ELR (cell line): ENCODE data around the gene ASPHD2.

Experiments
- DNase-seq: peaks from one replicate; pipeline ENCODE4 v3.0.0-alpha.2; 2015; ENCODE audit warnings: low read depth

The ASPHD2 gene

GRCh38 chr22:26446808-26447515 is 17.9 kb downstream of the ASPHD2 start:
- no peak for DNase-seq

DNA sequence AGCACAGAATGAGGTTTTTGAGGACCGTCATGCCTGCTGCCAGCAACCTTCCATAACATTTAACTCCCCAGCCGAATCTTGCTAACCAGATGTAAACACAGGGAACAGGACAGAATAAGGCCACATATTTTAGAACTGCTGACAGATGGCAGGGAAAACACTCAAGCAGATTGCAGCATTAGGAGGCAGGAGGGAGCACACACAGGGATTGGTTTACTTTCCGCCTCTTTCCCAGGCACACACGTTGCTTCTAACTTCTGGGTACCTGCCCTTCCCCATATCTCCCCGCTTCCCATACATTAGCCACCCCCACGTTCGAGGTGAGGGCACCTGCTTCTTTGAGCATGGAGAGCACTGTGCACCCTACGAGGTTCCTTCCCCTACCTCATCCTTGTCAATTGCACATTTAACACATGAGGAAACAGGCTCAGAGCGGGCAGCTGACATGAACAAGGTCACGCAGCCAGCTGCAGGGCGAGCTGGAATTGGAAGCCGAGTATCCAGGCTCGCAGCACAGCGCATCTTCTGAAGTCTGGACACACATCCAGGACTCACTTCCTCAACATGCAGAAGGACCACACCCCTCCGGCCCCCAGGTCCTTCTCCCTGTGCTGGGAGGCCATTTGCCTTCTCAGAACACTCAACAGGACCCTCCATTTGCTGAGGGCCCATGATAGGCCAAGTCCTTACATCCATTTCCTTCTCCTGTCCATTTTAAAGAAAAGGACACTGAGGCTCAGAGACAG is 18.7 kb downstream of the ASPHD2 start:
- DNase-seq, result no peak

GRCh38 chr22:26448334-26448733 is 19.3 kb downstream of the ASPHD2 start:
- no peak for DNase-seq

DNA sequence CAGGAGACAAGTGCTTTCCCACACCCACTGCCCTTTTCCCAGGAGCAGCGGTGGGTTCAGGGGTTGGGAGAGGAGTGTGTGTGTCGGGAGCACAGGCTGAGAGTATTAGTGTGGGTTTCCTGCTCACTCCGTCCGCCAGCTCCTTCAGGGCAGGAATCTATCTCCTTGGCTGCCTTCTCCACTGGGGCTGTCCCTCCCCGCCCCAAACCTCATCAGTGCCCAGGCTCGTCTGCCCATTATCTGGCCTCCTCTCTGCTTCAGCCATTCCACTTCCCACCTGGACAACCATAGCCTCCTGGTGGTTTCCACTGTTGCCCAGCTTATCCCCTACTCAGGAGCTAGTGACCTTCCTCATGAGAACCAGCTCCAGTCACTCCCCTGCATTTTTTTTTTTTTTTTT is 19.9 kb downstream of the ASPHD2 start:
- no peak for DNase-seq

DNA sequence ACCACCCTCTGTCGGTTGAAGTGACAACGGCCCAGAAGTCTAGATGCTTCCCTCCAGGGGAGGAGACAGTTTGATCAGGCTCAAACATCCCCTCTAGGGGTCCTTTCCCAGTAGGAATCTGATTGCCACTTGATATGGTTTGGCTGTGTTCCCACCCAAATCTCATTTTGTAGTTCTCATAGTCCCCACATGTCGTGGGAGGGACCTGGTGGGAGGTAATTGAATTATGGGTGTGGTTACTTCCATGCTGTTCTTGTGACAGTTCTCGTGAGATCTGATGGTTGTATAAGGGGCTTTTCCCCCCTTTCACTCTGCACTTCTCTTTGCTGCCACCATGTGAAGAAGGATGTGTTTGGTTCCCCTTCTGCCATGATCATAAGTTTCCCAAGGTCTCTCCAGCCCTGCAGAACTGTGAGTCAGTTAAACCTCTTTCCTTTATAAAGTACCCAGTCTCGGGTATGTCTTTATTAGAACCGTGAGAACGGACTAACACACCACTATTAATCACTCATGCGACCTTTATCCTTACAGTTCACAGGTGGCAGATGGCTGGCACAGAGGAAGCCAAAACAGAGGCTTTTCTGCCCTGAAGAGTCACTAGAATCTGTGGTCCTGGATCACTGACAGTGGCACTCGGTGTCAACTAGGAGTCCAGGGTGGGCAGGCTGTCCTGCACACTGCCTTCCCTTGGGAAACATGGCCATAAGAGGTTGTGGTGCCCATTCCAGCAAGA is 21.6 kb downstream of the ASPHD2 start:
- DNase-seq, result no peak

DNA sequence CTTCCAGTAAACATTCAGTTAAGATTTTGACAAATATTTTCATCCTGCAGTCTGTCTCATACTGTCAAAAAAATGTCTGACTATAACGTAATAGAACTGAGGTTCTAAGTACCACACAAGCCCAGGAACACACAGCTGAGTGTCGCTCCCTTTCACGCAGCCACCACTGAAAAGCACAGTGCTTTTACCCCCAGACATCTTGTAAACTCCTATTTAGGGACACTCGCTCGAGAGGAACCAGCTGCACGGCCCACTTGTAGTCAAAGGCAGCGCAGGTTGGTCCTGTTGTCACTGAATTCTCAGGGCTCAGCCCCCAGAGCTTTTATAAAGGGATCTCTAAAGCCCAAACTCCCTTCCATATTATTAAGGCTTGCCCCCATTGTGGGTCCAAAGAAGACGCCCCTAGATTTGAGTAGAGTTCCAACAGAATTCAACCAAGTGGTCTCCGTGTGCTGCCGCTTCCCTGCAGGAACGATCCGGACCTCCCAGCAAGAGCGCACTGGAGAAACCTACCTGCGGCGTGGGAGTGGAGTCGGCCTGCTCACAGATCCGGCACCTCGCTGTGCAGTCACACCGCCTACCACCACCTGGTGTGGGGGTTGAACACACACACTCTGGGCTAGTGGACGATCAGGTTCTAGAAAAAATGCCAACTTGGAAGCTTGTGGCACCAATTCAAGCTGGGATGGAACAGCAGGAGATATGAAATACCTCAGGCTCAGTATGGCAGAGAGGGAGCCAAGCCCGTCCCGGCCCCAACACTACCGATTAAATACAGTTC is 23.4 kb downstream of the ASPHD2 start:
- DNase-seq, result no peak

DNA sequence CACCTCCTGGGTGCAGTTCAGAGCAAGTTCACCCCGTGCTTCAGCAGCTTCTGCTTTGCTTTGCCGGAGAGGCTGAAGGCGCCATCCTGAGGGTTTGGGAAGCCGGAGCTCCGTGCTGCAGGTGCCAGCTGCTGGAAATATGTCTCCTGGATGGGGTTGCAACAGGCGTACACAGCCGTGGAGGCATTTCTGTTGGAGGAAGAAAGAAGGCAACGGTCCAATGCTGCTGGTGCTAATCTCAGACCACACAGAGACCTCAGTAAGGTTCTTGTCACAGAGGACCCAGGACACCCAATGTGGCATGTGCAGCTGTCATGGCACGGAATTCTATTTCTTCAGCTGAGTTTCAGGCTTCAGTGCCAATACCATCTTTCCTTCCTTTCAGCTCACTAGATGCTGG is 24.2 kb downstream of the ASPHD2 start:
- DNase-seq, result no peak

DNA sequence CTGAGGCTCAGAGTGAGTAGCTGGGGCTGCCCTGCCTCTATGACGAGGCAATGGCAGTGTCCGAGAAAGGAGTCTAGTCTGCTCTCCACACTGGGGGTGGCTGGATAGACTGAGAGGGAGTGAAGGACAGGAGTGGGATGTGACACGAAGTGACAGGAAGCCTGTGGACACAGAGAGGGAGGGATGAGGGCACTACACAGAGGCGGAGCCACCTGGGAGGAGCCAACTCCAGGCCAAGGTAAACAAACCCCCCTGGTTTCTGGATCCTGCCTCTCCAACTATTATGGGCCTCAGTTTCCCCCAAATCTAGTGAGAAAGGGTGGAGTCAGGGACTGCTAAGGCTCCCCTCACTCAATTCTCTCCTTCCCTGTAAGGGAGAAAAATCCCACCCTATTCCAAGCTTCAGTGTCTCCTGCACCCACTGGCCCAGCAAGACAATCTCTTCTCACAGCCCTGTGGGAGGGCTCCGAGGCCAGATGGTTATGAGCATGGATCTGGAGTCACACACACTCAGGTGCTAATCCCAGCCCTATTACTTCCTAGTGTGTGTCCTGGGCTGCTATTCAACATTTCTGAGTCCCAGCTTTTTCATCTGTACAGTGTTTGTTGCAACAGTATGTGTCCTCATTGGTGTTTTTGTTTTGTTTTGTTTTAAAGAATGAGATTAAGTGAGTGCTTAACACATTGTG is 24.9 kb downstream of the ASPHD2 start:
- DNase-seq, result no peak

- no peak for DNase-seq
Observed at GRCh38 chr22:26457661-26458272, 28.7 kb downstream of the ASPHD2 start.

- DNase-seq, result no peak
Observed at GRCh38 chr22:26460202-26460601, 31.1 kb downstream of the ASPHD2 start.

- peak; percentile 67 for DNase-seq
Observed at GRCh38 chr22:26461188-26461810, 32.2 kb downstream of the ASPHD2 start.

- DNase-seq, result no peak
Observed at GRCh38 chr22:26462051-26462450, 33.0 kb downstream of the ASPHD2 start.

GRCh38 chr22:26462641-26463040 is 33.6 kb downstream of the ASPHD2 start:
- DNase-seq, result no peak

DNA sequence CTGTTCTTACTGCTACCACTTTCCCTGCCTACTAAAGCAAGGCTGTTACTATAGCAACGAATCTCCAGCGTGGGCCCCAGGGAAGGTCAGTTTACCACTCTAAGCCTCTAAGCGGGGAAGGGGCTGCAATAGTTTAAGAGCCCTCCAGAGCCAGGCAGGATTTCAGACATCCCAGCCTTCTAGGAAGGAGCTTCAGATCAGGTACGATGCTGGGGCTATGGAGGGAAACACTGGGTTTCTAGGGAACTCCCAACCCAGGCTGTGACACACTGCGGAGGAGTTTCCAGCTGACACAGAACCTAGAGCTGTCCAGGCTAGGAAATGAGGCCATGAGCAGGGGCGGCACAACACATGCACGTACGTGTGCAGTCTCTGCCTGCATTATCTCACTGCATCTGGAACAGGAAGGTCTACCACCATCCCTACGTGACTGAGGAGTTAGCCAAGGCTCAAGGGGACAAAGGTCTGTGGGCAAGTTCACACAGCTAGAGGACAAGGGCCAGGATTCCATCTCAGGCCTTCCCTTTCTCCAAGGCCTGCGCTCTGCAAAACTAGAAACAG is 34.1 kb downstream of the ASPHD2 start:
- DNase-seq, result no peak

- no peak for DNase-seq
Observed at GRCh38 chr22:26463688-26464087, 34.6 kb downstream of the ASPHD2 start.

GRCh38 chr22:26464312-26464711 is 35.3 kb downstream of the ASPHD2 start:
- DNase-seq, result peak; percentile 55

DNA sequence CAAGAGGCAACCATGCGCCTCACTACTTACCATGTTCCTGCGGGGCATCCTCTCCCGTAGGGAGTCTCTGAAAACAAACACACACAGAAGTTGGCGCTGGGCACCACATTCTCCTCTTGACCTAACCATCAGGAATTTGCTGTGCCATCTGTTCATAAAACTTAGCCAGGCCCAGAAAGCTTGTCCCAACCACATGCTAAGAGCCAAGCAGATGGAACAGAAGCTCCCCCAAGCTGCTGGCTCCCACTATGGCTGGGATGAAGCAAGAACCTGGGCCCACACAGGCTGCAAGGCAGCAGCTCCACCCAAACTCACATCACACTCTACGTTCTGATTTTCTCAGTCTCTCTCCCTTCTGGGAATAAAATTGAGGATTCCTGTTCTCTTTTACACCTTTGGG is 37.1 kb downstream of the ASPHD2 start:
- DNase-seq, result no peak

DNA sequence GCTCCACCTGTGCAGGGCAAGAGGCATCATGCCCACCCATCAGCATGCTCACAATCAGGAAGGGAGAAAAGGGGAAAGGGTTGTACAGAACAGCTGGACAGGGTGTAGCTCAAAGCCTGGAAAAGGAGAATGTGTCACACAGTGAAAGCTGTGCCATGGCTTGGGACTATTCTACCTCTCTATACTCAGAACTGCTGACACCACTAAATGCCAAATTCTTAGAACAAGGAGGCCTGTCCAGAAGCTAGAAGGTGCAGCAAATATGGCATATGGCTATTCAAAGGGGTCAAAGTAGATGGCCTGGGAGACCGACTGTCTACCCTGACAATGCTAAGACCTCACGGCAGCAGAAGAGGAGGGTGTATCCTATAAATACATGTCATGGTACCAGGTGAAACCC is 41.7 kb downstream of the ASPHD2 start:
- no peak for DNase-seq

GRCh38 chr22:26471522-26471921 is 42.5 kb downstream of the ASPHD2 start:
- DNase-seq, result peak; percentile 90

DNA sequence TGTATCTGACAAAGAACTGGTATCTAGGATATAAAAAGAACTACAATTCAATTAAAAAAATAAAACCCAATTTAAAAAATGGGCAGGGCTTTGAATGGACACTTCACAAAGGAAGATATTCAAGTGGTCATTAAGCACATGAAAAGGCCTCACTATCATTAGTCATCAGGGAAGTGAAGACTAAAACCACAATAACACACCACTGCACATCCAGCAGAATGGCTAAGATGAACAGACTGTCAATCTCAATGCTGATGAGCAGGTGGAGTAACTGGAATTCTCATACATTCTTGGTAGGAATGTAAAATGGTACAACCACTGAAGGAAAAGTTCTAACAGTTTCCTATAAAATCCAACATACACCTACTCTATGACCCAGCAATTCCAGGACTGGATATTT is 45.6 kb downstream of the ASPHD2 start:
- DNase-seq, result peak; percentile 68
